ENCODE measurements around the gene POTEI.
"Not testable (repeated sequence)": the region's sequence is repeated elsewhere in the genome, so short reads cannot be mapped to it uniquely, and the experiment has no call there.

DNA sequence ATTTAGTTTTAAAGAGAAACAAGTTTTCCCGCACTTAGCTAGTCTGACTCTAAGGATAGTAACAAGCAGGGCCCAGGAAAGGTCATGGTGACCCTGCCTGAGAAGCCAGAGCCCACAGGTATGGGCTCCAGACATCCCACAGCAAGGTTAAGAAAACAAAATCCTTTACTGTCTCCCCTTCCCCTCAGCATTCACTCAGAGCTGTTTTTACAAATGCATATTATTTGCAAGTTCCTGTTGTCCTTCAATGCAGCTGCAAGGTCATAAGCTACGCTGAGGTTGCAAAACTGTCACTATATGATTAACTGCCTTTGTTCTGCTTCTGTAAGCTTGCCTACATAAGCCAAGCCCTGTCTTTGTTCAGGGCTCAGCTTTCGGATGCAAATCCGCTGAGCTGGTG, 18.1 kb downstream of the POTEI start:
- not testable (repeated sequence) for TF ChIP-seq EP300, POLR2A, CTCF, POLR2AphosphoS5 (IDR thresholded peaks at IDR 0.05)

Data from gastroesophageal sphincter (tissue), 3 donors.